ENCODE data around the gene MUC5B. TPM values are rescaled to one million over a fixed set of nuclear protein-coding genes. Genes with fewer than 3 reads are reported as not detected.
"Not testable (repeated sequence)": the region's sequence is repeated elsewhere in the genome, so short reads cannot be mapped to it uniquely, and the experiment has no call there.

Gene MUC5B
- total RNA-seq, 1 donor from 2014 or later: not detected

DNA sequence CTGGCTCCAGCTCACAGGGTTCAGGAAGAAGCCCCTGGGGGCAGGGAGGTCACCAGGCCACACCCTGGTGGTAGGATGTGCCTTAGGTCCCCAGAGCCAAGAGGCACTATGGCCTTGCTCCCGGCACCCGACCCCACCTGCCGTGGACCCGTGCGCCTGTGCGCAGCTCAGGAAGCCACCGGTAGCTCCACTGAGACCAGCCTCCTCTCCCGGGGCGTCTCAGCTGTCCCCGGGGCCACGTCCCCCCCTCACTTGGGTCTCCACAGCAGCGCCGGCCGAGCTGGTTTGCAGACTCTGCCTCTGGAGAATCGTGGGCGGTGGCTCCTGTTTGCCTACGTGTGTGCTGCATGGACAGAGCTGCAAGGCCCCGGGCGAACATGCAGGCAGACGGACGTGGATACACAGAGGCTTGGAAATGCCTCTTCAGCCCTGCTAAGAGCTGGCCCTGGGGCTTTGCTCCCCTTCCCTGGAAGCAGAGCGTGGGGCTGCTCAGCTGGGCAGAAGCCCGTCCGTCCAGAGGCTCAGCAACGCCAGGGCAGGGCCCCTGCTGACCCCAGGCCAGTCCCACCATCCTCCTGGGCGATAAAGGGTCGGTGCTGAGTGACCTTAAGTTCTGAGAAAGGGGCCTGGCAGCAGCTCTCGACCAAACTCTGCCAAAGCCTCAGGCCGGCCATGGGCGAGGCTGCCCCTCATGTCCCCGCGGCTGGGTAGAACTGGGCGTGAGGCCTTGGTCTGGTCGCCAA lies 15.3 kb upstream of the MUC5B start:
- Mint-ChIP-seq H3K4me1 (ENCODE audit: low read depth) (no peaks in the 10 kb centered on the region), H3K9me3 (ENCODE audit: low read depth) (peaks cover 26% of the 10 kb centered on the region), H3K27me3 (ENCODE audit: low read depth) (peaks cover 23% of the 10 kb centered on the region), H3K36me3 (ENCODE audit: low read depth) (peaks cover 6% of the 10 kb centered on the region), H3K27ac (ENCODE audit: unreplicated experiment) (no peak overlapping the region), H3K4me3 (ENCODE audit: unreplicated experiment) (no peak overlapping the region)
- DNase-seq (ENCODE audit: low spot score): peak; percentile 92
- TF ChIP-seq, protein P1, sequence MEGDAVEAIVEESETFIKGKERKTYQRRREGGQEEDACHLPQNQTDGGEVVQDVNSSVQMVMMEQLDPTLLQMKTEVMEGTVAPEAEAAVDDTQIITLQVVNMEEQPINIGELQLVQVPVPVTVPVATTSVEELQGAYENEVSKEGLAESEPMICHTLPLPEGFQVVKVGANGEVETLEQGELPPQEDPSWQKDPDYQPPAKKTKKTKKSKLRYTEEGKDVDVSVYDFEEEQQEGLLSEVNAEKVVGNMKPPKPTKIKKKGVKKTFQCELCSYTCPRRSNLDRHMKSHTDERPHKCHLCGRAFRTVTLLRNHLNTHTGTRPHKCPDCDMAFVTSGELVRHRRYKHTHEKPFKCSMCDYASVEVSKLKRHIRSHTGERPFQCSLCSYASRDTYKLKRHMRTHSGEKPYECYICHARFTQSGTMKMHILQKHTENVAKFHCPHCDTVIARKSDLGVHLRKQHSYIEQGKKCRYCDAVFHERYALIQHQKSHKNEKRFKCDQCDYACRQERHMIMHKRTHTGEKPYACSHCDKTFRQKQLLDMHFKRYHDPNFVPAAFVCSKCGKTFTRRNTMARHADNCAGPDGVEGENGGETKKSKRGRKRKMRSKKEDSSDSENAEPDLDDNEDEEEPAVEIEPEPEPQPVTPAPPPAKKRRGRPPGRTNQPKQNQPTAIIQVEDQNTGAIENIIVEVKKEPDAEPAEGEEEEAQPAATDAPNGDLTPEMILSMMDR (IDR thresholded peaks at IDR 0.05): no peak

DNA sequence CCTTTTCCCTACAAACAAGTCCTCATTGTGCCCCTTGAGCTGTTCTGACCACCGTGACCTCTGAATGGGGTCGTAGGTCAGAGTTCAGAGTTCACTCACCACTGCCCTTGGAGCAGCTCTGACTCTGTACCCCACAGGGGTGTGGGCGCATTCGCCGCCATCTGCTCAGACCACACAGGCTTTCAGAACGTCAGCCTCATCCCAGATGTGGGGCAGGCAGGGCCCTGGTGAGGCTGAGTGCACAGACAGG lies 14.8 kb upstream of the MUC5B start:
- Mint-ChIP-seq H3K27ac (ENCODE audit: unreplicated experiment) (no peak overlapping the region), H3K4me1 (ENCODE audit: low read depth) (no peaks in the 10 kb centered on the region), H3K27me3 (ENCODE audit: low read depth) (peaks cover 25% of the 10 kb centered on the region), H3K9me3 (ENCODE audit: low read depth) (peaks cover 28% of the 10 kb centered on the region), H3K4me3 (ENCODE audit: unreplicated experiment) (no peak overlapping the region), H3K36me3 (ENCODE audit: low read depth) (peaks cover 7% of the 10 kb centered on the region)
- no peak for DNase-seq (ENCODE audit: low spot score)
- TF ChIP-seq, protein P1 (IDR thresholded peaks at IDR 0.05): no peak

DNA sequence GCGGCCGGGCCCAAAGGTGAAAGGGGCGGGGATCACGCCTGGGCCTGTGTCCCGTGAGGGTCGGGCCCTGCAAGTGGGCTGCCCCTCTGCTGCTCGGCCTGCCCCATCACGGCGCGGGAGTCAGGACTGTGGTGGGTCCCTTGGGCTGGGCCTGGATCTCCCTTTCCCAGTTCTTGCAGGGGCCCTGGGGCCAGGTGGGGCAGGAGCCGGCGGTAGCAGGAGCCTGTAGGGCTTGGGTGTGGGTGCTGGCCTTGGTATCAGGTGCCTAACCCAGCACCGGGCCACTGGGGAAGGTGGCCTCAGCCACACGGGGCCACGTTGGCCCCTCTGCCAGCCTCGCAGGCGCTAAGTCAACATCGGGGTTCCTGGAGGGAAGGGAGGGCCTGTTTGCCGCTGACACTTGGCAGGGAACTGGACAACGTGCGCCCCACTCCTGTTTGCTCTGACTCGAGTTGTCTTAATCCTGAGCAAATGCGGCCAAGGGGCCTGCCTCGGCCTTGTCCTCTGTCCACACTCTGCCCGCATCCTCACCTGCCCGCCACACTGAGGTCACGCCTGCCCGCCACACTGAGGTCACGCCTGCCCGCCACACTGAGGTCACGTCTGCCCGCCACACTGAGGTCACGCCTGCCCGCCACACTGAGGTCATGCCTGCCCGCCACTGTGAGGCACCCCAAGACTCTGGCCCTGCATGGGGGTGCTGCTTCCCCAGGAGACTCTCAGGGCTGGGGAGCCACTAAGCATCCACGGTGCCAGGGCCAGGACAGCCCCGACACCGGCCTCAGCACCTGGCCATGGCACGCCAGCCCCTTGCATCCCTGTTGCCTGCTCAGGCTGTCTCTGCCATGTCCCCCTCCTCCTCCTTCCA lies 14.2 kb upstream of the MUC5B start:
- Mint-ChIP-seq H3K27me3 (ENCODE audit: low read depth) (peaks cover 30% of the 10 kb centered on the region), H3K9me3 (ENCODE audit: low read depth) (peaks cover 33% of the 10 kb centered on the region), H3K4me1 (ENCODE audit: low read depth) (no peaks in the 10 kb centered on the region), H3K27ac (ENCODE audit: unreplicated experiment) (no peak overlapping the region), H3K36me3 (ENCODE audit: low read depth) (peaks cover 9% of the 10 kb centered on the region), H3K4me3 (ENCODE audit: unreplicated experiment) (no peak overlapping the region)
- TF ChIP-seq, protein P1 (IDR thresholded peaks at IDR 0.05): no peak
- DNase-seq (ENCODE audit: low spot score): peak; percentile 88

DNA sequence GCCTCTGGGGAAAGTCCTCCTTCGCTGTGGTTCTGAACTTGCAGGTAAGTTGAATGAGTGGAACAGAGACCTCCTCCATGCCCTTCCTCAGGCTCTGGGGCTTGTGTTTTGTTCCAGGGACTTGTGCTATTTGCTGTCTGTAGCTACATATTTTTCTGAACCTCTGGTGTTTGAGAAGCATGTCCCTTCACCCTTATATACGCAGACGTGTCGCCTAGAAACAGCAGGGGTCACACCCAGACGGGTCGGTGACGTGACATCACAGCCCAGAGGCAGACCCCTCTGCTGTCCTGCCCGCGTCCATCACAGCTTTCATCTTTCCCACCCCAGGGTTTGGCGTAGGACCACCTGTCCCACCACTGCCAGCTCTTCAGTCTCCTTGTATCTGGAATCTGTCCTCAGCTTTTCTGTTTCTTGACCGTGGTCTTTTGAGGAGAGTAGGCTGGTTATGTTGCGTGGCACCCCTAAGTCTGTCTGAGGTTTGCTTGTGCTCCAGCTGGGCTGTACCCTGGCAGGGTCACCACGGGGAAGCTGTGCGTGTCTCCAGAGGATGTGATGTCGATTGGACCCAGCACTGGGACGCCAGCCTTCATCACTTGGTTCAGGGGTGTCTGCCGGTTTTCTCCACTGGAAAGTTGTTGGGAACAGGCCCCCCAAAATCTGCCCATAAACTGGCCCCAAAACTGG lies 13.4 kb upstream of the MUC5B start:
- Mint-ChIP-seq H3K27ac (ENCODE audit: unreplicated experiment) (no peak overlapping the region), H3K9me3 (ENCODE audit: low read depth) (peaks cover 37% of the 10 kb centered on the region), H3K4me3 (ENCODE audit: unreplicated experiment) (no peak overlapping the region), H3K27me3 (ENCODE audit: low read depth) (peaks cover 35% of the 10 kb centered on the region), H3K36me3 (ENCODE audit: low read depth) (peaks cover 9% of the 10 kb centered on the region), H3K4me1 (ENCODE audit: low read depth) (no peaks in the 10 kb centered on the region)
- TF ChIP-seq, protein P1 (IDR thresholded peaks at IDR 0.05): no peak
- DNase-seq (ENCODE audit: low spot score): peak; percentile 78

DNA sequence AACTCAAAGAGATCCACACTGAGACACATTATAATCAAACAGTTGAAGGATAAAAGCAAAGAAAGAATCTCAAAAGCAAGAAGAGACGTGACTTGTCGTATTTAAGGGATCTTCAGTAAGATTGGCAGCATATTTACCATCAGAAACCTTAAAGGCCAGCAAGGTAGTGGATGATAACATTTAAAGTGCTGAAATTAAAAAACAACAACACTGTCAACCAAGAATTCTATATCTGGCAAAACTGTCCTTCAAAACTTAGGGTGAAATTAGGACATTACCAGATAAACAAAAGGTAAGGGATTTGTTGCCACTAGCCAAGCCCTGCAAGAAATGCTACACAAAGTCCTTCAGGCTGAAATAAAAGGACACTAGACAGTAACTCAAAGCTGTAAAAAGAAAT lies 11.0 kb upstream of the MUC5B start:
- DNase-seq (ENCODE audit: low spot score): no peak
- H3K4me1 Mint-ChIP-seq (ENCODE audit: low read depth): no peaks in the 10 kb centered on the region
- peaks cover 41% of the 10 kb centered on the region for H3K9me3 Mint-ChIP-seq (ENCODE audit: low read depth)
- no peak overlapping the region for H3K4me3 Mint-ChIP-seq (ENCODE audit: unreplicated experiment)
- no peak overlapping the region for H3K27ac Mint-ChIP-seq (ENCODE audit: unreplicated experiment)
- H3K36me3 Mint-ChIP-seq (ENCODE audit: low read depth): peaks cover 10% of the 10 kb centered on the region
- H3K27me3 Mint-ChIP-seq (ENCODE audit: low read depth): peaks cover 49% of the 10 kb centered on the region
- TF ChIP-seq, protein P1 (IDR thresholded peaks at IDR 0.05): no peak

DNA sequence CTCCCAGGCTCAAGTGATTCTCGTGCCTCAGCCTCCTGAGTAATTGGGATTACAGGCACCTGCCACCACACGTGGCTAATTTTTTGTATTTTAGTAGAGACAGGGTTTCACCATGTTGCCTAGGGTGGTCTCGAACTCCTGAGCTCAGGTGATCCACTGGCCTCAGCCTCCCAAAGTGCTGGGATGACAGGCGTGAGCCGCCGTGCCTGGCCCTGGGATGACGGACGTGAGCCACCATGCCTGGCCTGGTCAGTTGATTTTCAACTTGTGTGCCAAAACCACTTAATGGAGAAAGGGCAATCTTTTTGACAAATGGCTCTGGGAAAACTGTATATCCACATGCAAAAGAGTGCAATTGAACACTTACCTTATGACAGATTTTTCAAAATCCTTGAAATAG lies 7.0 kb upstream of the MUC5B start:
- Mint-ChIP-seq H3K9me3 (ENCODE audit: low read depth) (peaks cover 32% of the 10 kb centered on the region), H3K27me3 (ENCODE audit: low read depth) (peaks cover 47% of the 10 kb centered on the region), H3K36me3 (ENCODE audit: low read depth) (peaks cover 10% of the 10 kb centered on the region)
- H3K27ac Mint-ChIP-seq (ENCODE audit: unreplicated experiment); H3K4me3 Mint-ChIP-seq (ENCODE audit: unreplicated experiment); H3K4me1 Mint-ChIP-seq (ENCODE audit: low read depth): not testable (repeated sequence)
- peak; percentile 30 for DNase-seq (ENCODE audit: low spot score)

All from chondrocyte (in vitro differentiated cells).